Activated CD4-positive, alpha-beta memory T cell treated with anti-CD3 and anti-CD28 coated beads, Interleukin-2, amount 10 ng/mL, durations not matched to agents 7 days and 5 days (primary cell): ENCODE results near the gene DSC1. TPM values are rescaled to one million over a fixed set of nuclear protein-coding genes. Genes with fewer than 3 reads are reported as not detected.

Experiments
- CTCF ChIA-PET: fragments of 350-600 bp; sonication (Branson Sonifier 250); formaldehyde crosslinking; loops from one replicate; lab custom pipeline; 2021; ENCODE audit warnings: antibody characterized with exemption, inconsistent platforms; lab: Charles Lee
- POLR2A ChIA-PET: fragments of 350-600 bp; sonication (Branson Sonifier 250); formaldehyde crosslinking; loops from one replicate; lab custom pipeline; 2021; ENCODE audit warnings: antibody characterized with exemption; lab: Charles Lee
- DNase-seq: peaks from one replicate; pipeline ENCODE4 v3.0.0-alpha.2; 2020
- H3K27ac Mint-ChIP-seq: one replicate; pipeline ENCODE4 v1.8.0; 2021; ENCODE audit warnings: mild to moderate bottlenecking, mixed read lengths
- H3K27me3 Mint-ChIP-seq: one replicate; pipeline ENCODE4 v1.8.0; 2021; ENCODE audit warnings: mixed read lengths
- H3K36me3 Mint-ChIP-seq: one replicate; pipeline ENCODE4 v1.8.0; 2021; ENCODE audit warnings: low read depth, mixed read lengths
- H3K4me1 Mint-ChIP-seq: one replicate; pipeline ENCODE4 v1.8.0; 2021; ENCODE audit warnings: mixed read lengths
- H3K4me3 Mint-ChIP-seq: one replicate; pipeline ENCODE4 v1.8.0; 2021; ENCODE audit warnings: mild to moderate bottlenecking, mixed read lengths
- H3K9me3 Mint-ChIP-seq: one replicate; pipeline ENCODE4 v1.8.0; 2021; ENCODE audit warnings: mixed read lengths
- total RNA-seq, 2 experiments: library from RNA; stranded (reverse); gene quantifications; one replicate each; pipeline ENCODE4 v1.2.3, GENCODE V29; 2021

Gene DSC1
- not detected for total RNA-seq

- ChIA-PET POLR2A (no interaction called here), CTCF (no interaction called here)
- no peak within 1 kb of the TSS for H3K4me3 Mint-ChIP-seq
- H3K27me3 Mint-ChIP-seq: no peaks in the 10 kb centered on the region
- H3K4me1 Mint-ChIP-seq: no peaks in the 10 kb centered on the region
- no peaks in the 10 kb centered on the region for H3K36me3 Mint-ChIP-seq
- no peak within 1 kb of the TSS for H3K27ac Mint-ChIP-seq
- H3K9me3 Mint-ChIP-seq: peaks cover 2% of the 10 kb centered on the region
- DNase-seq: no peak
Measured at GRCh38 chr18:31162825-31163435, at the start of gene DSC1. Gene DSC1, minus strand, starts transcription at chr18:31162856. Its CDS starts 262 bp downstream, at chr18:31162594.

DNA sequence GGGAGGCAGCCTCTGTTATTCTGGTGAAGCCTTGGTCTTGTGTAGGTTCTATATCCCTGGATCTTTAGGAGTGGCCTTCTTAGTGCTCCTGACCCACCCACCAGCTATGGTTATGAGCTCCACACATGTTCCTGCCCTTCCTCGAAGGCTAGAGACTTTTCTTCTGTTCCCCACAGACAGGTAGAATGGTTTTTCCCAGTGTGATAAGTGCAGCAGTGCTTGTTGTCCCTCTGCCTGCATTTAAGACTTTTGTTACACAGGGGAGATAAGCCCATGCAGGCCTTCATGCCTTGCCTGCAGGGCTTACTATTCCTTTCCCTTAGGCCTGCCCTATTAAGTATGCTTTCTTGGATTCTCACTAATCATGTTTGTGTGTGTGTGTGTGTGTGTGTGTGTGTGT lies 48.4 kb upstream of the DSC1 start:
- Mint-ChIP-seq H3K4me3 (no peak overlapping the region), H3K4me1 (no peaks in the 10 kb centered on the region), H3K27ac (no peak overlapping the region), H3K36me3 (no peaks in the 10 kb centered on the region), H3K9me3 (peaks cover 2% of the 10 kb centered on the region), H3K27me3 (no peaks in the 10 kb centered on the region)
- POLR2A ChIA-PET: no interaction called here
- no peak for DNase-seq
- CTCF ChIA-PET: no interaction called here

DNA sequence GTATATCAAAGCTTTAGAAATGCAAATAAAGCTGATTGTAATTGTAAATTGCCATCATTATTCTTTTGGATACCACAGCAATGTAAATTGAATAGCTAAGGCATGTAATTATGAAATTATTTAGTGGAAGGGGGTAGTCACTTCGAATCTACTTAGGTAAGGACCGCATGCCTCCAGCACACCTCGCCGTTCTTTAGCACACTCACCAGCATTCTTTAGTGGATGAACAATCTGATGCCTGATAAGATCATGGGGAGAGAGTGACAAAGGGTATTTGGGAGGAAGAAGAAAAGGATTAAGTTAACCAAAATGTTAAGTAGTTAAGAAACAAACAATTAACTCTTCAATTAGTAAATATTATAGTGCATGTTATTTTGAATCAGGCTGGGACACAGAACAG lies 46.4 kb upstream of the DSC1 start:
- Mint-ChIP-seq H3K9me3 (no peaks in the 10 kb centered on the region), H3K36me3 (no peaks in the 10 kb centered on the region), H3K4me3 (no peak overlapping the region), H3K4me1 (no peaks in the 10 kb centered on the region), H3K27ac (no peak overlapping the region), H3K27me3 (no peaks in the 10 kb centered on the region)
- DNase-seq: no peak
- CTCF ChIA-PET: interaction anchor here (0.6 kb wide), 1 partner anchor 9 kb away, joined by 3 read pairs; no protein-coding TSS in a partner anchor
- POLR2A ChIA-PET: no interaction called here

DNA sequence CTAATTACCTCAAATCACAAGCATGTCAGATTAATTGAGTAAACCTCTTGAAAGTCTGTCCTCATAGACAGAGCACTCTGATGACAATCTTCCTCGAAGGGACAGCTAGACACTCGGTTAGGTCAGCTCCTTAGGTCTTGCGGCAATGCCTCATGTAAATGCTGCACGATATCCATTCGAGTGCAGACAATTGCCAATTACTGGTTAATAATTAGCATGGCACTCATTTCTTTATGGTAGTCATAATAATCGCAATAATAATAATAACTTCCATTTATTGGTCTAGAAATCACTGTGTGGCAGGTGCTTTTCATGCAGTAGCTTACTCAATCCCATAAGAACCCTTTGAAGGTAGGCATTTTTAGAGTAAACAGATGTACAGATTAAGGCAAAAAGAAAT lies 44.7 kb upstream of the DSC1 start:
- DNase-seq: no peak
- Mint-ChIP-seq H3K27ac (no peak overlapping the region), H3K4me1 (no peaks in the 10 kb centered on the region), H3K9me3 (no peaks in the 10 kb centered on the region), H3K36me3 (no peaks in the 10 kb centered on the region), H3K27me3 (no peaks in the 10 kb centered on the region), H3K4me3 (no peak overlapping the region)
- ChIA-PET POLR2A (no interaction called here), CTCF (no interaction called here)

DNA sequence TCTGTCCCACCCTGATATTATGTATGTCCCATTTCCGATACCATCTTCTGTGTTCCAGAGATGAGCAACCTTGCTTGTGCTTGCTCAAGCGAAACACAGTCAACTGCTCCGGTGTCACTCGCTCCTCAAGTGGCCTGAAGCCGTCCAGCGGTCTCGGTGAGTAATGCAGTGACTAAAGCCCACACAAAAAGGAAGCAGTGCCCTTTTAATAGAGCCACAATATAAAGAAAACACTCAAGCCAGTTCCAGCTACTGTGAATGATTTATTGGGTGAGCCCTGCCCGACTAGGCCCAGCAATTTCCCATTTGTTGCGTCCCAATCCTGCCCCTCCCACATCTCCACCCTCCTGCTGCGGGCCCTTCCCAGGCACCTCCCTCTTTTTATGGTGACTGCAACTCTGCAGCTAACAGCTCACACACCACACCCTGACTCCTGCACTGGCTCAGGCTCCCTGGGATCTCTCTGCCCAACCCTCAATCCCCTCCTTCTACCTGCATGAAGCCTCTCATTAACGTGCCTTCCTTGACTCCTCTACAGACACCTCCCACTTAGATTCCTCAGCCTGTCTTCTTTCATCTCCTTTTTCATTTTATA lies 44.2 kb upstream of the DSC1 start:
- CTCF ChIA-PET: no interaction called here
- DNase-seq: no peak
- Mint-ChIP-seq H3K4me1 (no peaks in the 10 kb centered on the region), H3K36me3 (no peaks in the 10 kb centered on the region), H3K27ac (no peak overlapping the region), H3K27me3 (no peaks in the 10 kb centered on the region), H3K4me3 (no peak overlapping the region), H3K9me3 (no peaks in the 10 kb centered on the region)
- POLR2A ChIA-PET: no interaction called here

DNA sequence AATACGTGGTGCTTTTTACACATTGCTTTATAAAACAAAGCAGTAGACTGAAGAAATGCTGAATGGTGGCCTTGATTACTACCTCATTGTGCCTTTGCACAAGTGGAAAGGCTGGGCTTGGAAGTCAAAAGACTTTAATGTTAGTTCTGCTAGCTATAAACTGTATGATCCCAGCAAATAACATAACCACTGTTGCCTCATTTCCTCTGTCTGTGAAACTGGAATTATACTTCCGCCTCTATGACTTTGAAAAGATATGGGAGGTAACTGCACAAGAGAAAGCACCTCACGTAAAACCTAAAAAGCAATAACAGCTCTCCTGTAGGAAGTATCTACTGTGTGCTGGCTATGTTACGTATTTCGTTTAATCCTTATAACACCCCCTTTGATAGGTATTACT lies 43.4 kb upstream of the DSC1 start:
- Mint-ChIP-seq H3K4me1 (no peaks in the 10 kb centered on the region), H3K27me3 (no peaks in the 10 kb centered on the region), H3K36me3 (no peaks in the 10 kb centered on the region), H3K9me3 (no peaks in the 10 kb centered on the region), H3K4me3 (no peak overlapping the region), H3K27ac (no peak overlapping the region)
- ChIA-PET CTCF (no interaction called here), POLR2A (no interaction called here)
- no peak for DNase-seq

GRCh38 chr18:31205273-31205672 lies 42.6 kb upstream of the DSC1 start:
- Mint-ChIP-seq H3K36me3 (no peaks in the 10 kb centered on the region), H3K4me3 (no peak overlapping the region), H3K4me1 (no peaks in the 10 kb centered on the region), H3K27ac (no peak overlapping the region), H3K9me3 (no peaks in the 10 kb centered on the region), H3K27me3 (no peaks in the 10 kb centered on the region)
- POLR2A ChIA-PET: no interaction called here
- CTCF ChIA-PET: no interaction called here
- no peak for DNase-seq

- ChIA-PET CTCF (no interaction called here), POLR2A (no interaction called here)
- Mint-ChIP-seq H3K36me3 (no peaks in the 10 kb centered on the region), H3K4me3 (no peak overlapping the region), H3K27ac (no peak overlapping the region), H3K4me1 (no peaks in the 10 kb centered on the region), H3K9me3 (no peaks in the 10 kb centered on the region), H3K27me3 (no peaks in the 10 kb centered on the region)
- no peak for DNase-seq
Measured at GRCh38 chr18:31204833-31205232, 42.2 kb upstream of the DSC1 start.

DNA sequence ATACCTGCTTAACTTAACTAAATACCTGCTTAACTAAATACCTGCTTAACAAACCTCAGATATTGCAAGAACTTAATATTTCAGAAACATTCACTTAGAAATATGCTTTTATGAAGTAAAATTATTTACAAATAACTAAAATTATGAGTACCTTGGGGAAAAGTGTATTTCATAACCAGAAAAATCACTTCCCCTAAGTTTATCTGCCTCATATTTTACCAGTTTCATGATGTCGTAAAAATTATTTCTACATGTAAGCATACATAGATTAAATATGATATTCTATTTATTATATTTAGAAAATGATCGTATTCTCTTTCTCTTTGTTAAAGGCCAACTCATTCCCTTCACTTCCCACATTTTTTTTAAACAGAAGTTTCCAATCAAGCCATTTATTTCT lies 41.5 kb upstream of the DSC1 start:
- ChIA-PET POLR2A (no interaction called here), CTCF (no interaction called here)
- no peaks in the 10 kb centered on the region for H3K36me3 Mint-ChIP-seq
- no peaks in the 10 kb centered on the region for H3K4me1 Mint-ChIP-seq
- DNase-seq: no peak
- H3K4me3 Mint-ChIP-seq: no peak overlapping the region
- H3K9me3 Mint-ChIP-seq: no peaks in the 10 kb centered on the region
- H3K27ac Mint-ChIP-seq: no peak overlapping the region
- no peaks in the 10 kb centered on the region for H3K27me3 Mint-ChIP-seq

GRCh38 chr18:31203794-31204148 lies 41.1 kb upstream of the DSC1 start:
- no peak for DNase-seq
- Mint-ChIP-seq H3K27ac (no peak overlapping the region), H3K4me1 (no peaks in the 10 kb centered on the region), H3K36me3 (no peaks in the 10 kb centered on the region), H3K9me3 (no peaks in the 10 kb centered on the region), H3K4me3 (no peak overlapping the region), H3K27me3 (no peaks in the 10 kb centered on the region)
- POLR2A ChIA-PET: no interaction called here
- CTCF ChIA-PET: no interaction called here

- no peak for DNase-seq
- Mint-ChIP-seq H3K4me3 (no peak overlapping the region), H3K4me1 (no peaks in the 10 kb centered on the region), H3K9me3 (no peaks in the 10 kb centered on the region), H3K27ac (no peak overlapping the region), H3K27me3 (no peaks in the 10 kb centered on the region), H3K36me3 (no peaks in the 10 kb centered on the region)
- CTCF ChIA-PET: interaction anchor here (0.7 kb wide), 1 partner anchor 247 kb away, joined by 3 read pairs; no protein-coding TSS in a partner anchor
- POLR2A ChIA-PET: no interaction called here
Measured at GRCh38 chr18:31203096-31203793, 40.6 kb upstream of the DSC1 start.

DNA sequence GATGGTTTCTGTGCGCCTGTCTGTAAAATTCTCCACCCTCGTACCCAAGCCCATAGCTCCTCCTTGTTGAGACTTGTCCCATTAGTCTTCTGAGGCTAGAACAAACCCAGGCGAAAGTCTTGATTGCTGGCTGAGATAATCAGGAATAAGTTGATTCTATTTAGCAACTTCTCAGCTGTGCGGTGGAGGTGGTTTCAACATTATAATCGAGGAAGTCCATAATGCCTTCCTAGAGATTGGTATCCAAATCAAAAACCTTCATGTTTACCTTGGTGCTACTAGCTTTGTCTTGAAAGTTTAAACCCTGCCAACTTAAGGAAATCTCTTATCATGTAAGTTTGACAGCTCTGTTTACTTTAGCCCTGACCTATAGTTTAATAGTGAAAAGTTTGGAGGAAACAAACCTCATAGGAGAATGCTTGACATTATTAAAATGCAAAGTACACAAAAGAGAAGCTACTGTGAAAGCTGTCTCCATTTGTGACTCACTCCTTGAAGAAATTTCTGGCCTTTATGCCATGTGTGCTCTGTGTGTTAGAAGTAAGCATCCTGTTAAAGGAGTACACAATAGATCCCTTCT lies 36.6 kb upstream of the DSC1 start:
- no peaks in the 10 kb centered on the region for H3K36me3 Mint-ChIP-seq
- no peak overlapping the region for H3K4me3 Mint-ChIP-seq
- H3K27ac Mint-ChIP-seq: no peak overlapping the region
- ChIA-PET POLR2A (no interaction called here), CTCF (no interaction called here)
- peaks cover 2% of the 10 kb centered on the region for H3K9me3 Mint-ChIP-seq
- DNase-seq: no peak
- no peaks in the 10 kb centered on the region for H3K4me1 Mint-ChIP-seq
- no peaks in the 10 kb centered on the region for H3K27me3 Mint-ChIP-seq

- ChIA-PET POLR2A (no interaction called here), CTCF (no interaction called here)
- H3K27ac Mint-ChIP-seq: no peak overlapping the region
- H3K9me3 Mint-ChIP-seq: peaks cover 2% of the 10 kb centered on the region
- no peaks in the 10 kb centered on the region for H3K27me3 Mint-ChIP-seq
- no peak for DNase-seq
- H3K4me1 Mint-ChIP-seq: no peaks in the 10 kb centered on the region
- no peaks in the 10 kb centered on the region for H3K36me3 Mint-ChIP-seq
- no peak overlapping the region for H3K4me3 Mint-ChIP-seq
Measured at GRCh38 chr18:31197676-31198075, 35.0 kb upstream of the DSC1 start.
